ENCODE data around the gene PRDM16. TPM values are rescaled to one million over a fixed set of nuclear protein-coding genes. Genes with fewer than 3 reads are reported as not detected.

Gene PRDM16
- total RNA-seq, 1 experiment from 2014 or later, result 22.3 TPM

GRCh38 chr1:3061566-3061965 is 7.4 kb upstream of the PRDM16 start:
- ATAC-seq, result peak; percentile 10; the same call in 1 of the 2 replicates
- CTCF ChIA-PET, result no interaction called here
- H3K4me3 ChIP-seq (ENCODE audit: low read depth in 2 of 2, low read length in 2 of 2), result no peak overlapping the region

GRCh38 chr1:3061981-3062615 is 6.9 kb upstream of the PRDM16 start:
- BruUV-seq (replicated peaks), result no TSS peak
- in situ Hi-C loops (cut with HindIII; ENCODE audit: low pct_unique_long_range_greater_than_20kb, low sequenced_read_pairs), result no loop called here
- H3K36me3 ChIP-seq (ENCODE audit: control insufficient read depth, insufficient read depth, low read length), result no peaks in the 10 kb centered on the region
- intact Hi-C loops (cut with micrococcal nuclease; ENCODE audit: unreplicated experiment), result no loop called here
- ATAC-seq (no peak), DNase-seq (ENCODE audit: low read depth, low spot score) (no peak)
- H3K4me1 ChIP-seq (ENCODE audit: control insufficient read depth, insufficient read depth, low read length), result peaks cover 20% of the 10 kb centered on the region
- ChIA-PET CTCF (no interaction called here), POLR2A (no interaction called here)
- H3K27ac ChIP-seq (ENCODE audit: low read length), result no peak overlapping the region
- TF ChIP-seq CTCF (IDR thresholded peaks at IDR 0.05), result no peak
- TF ChIP-seq REST (IDR thresholded peaks at IDR 0.05; ENCODE audit: insufficient read depth in 1 of 2, low read depth in 2 of 2, low read length in 1 of 2), result no peak
- no peak for TF ChIP-seq TCF7L2 (IDR thresholded peaks at IDR 0.05; ENCODE audit: low read depth, low read length)
- no peak for TF ChIP-seq SIN3A (IDR thresholded peaks at IDR 0.05; ENCODE audit: borderline replicate concordance, insufficient read depth, low read depth, low read length)
- no peak for TF ChIP-seq POLR2AphosphoS5 (IDR thresholded peaks at IDR 0.05; ENCODE audit: low read depth, low read length)
- no peaks in the 10 kb centered on the region for H3K9me3 ChIP-seq (ENCODE audit: control insufficient read depth, insufficient read depth, low read depth, low read length)
- no peak overlapping the region for H3K4me3 ChIP-seq (ENCODE audit: low read depth in 2 of 2, low read length in 2 of 2)
- H3K27me3 ChIP-seq (ENCODE audit: control insufficient read depth, insufficient read depth, low read length), result no peaks in the 10 kb centered on the region

More at GRCh38 chr1:3061566-3061965, 7.4 kb upstream of the PRDM16 start:
- no peaks in the 10 kb centered on the region for H3K9me3 ChIP-seq (ENCODE audit: control insufficient read depth, insufficient read depth, low read depth, low read length)
- in situ Hi-C loops (cut with HindIII; ENCODE audit: low pct_unique_long_range_greater_than_20kb, low sequenced_read_pairs) (no loop called here), intact Hi-C loops (cut with micrococcal nuclease; ENCODE audit: unreplicated experiment) (no loop called here)
- H3K36me3 ChIP-seq (ENCODE audit: control insufficient read depth, insufficient read depth, low read length), result no peaks in the 10 kb centered on the region
- no peaks in the 10 kb centered on the region for H3K27me3 ChIP-seq (ENCODE audit: control insufficient read depth, insufficient read depth, low read length)
- DNase-seq (ENCODE audit: low read depth, low spot score), result no peak
- BruUV-seq (replicated peaks), result no TSS peak
- TF ChIP-seq POLR2AphosphoS5 (IDR thresholded peaks at IDR 0.05; ENCODE audit: low read depth, low read length) (no peak), SIN3A (IDR thresholded peaks at IDR 0.05; ENCODE audit: borderline replicate concordance, insufficient read depth, low read depth, low read length) (no peak), REST (IDR thresholded peaks at IDR 0.05; ENCODE audit: insufficient read depth in 1 of 2, low read depth in 2 of 2, low read length in 1 of 2) (no peak), CTCF (IDR thresholded peaks at IDR 0.05) (no peak), TCF7L2 (IDR thresholded peaks at IDR 0.05; ENCODE audit: low read depth, low read length) (no peak)
- peaks cover 14% of the 10 kb centered on the region for H3K4me1 ChIP-seq (ENCODE audit: control insufficient read depth, insufficient read depth, low read length)
- POLR2A ChIA-PET, result no interaction called here
- H3K27ac ChIP-seq (ENCODE audit: low read length), result no peak overlapping the region
